MM.1S (cell line): ENCODE results near the gene INPP4B.

ENCODE experiments used
- CTCF ChIP-seq: fragments of 300-600 bp; sonication (generic); IDR thresholded peaks from 2 replicates; pipeline ENCODE4 v1.5.1; 2016; ENCODE audit warnings: antibody characterized with exemption, low read length, mixed read lengths
- EZH2 ChIP-seq: fragments of 300-600 bp; sonication (generic); optimal IDR thresholded peaks from 2 replicates; pipeline ENCODE3; 2017; ENCODE audit warnings: low read depth, mild to moderate bottlenecking, antibody characterized with exemption, low read length, mixed read lengths
- EZH2phosphoT487 ChIP-seq: fragments of 300-600 bp; sonication (generic); IDR thresholded peaks from 2 replicates; pipeline ENCODE4 v1.6.1; 2018; ENCODE audit warnings: antibody characterized with exemption, low read length

DNA sequence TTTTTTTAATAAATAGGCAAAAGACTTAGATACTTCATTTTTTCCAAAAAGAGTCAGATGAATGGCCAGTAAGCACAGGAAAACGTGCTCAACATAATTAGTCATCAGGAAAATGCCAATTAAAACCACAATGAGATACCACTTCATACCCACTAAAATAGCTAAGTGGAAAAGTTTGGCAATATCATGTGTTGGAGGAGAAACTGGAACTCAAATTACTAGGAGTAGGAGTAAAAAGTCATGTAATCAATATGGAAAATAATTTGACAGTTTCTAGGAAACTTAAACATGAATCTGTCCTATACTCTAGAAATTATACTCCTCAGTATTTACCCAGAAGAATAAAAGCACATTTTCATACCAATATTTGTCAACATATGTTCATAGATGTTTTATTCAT, 449.8 kb downstream of the INPP4B start:
- TF ChIP-seq CTCF (no peak), EZH2 (no peak), EZH2phosphoT487 (no peak)
